Measurements from ENCODE around the gene NBPF14.
A peak's percentile ranks its signal among the peaks of the same experiment; 100 is the strongest.
"Not testable (repeated sequence)": the region's sequence is repeated elsewhere in the genome, so short reads cannot be mapped to it uniquely, and the experiment has no call there.

NBPF14 gene

GRCh38 chr1:148595911-148596310 lies at the start of gene NBPF14:
TSS of gene NBPF14 (minus strand) at chr1:148596011. CDS start at chr1:148595717, 294 bp downstream.
- DNase-seq (ENCODE audit: low read depth): not testable (repeated sequence)

GRCh38 chr1:148625451-148625850 lies 29.6 kb upstream of the NBPF14 start:
- DNase-seq (ENCODE audit: low read depth): not testable (repeated sequence)

GRCh38 chr1:148618216-148618615 lies 22.4 kb upstream of the NBPF14 start:
- not testable (repeated sequence) for DNase-seq (ENCODE audit: low read depth)

GRCh38 chr1:148605266-148605665 lies 9.5 kb upstream of the NBPF14 start:
- DNase-seq (ENCODE audit: low read depth): not testable (repeated sequence)

- DNase-seq (ENCODE audit: low read depth): not testable (repeated sequence)
These were observed 451 bp downstream of the NBPF14 start for GRCh38 chr1:148595360-148595759.

- not testable (repeated sequence) for DNase-seq (ENCODE audit: low read depth)
These were observed 4.7 kb downstream of the NBPF14 start for GRCh38 chr1:148591098-148591497.

GRCh38 chr1:148532158-148532557 lies 63.7 kb downstream of the NBPF14 start:
- DNase-seq (ENCODE audit: low read depth): not testable (repeated sequence)

- DNase-seq (ENCODE audit: low read depth): peak; percentile 67
These were observed 66.7 kb downstream of the NBPF14 start for GRCh38 chr1:148529101-148529567.

- DNase-seq (ENCODE audit: low read depth): not testable (repeated sequence)
These were observed 67.2 kb downstream of the NBPF14 start for GRCh38 chr1:148528591-148528990.

- DNase-seq (ENCODE audit: low read depth): not testable (repeated sequence)
These were observed 69.2 kb downstream of the NBPF14 start for GRCh38 chr1:148526587-148526986.

GRCh38 chr1:148523205-148524144 lies 72.3 kb downstream of the NBPF14 start:
- not testable (repeated sequence) for DNase-seq (ENCODE audit: low read depth)

- peak; percentile 89 for DNase-seq (ENCODE audit: low read depth)
These were observed 73.1 kb downstream of the NBPF14 start for GRCh38 chr1:148522561-148523204.

- peak; percentile 77 for DNase-seq (ENCODE audit: low read depth)
These were observed 73.7 kb downstream of the NBPF14 start for GRCh38 chr1:148522072-148522471.

GRCh38 chr1:148514310-148514709 lies 81.5 kb downstream of the NBPF14 start:
- not testable (repeated sequence) for DNase-seq (ENCODE audit: low read depth)

GRCh38 chr1:148512571-148513184 lies 83.1 kb downstream of the NBPF14 start:
- not testable (repeated sequence) for DNase-seq (ENCODE audit: low read depth)

GRCh38 chr1:148493933-148494332 lies 101.9 kb downstream of the NBPF14 start:
- not testable (repeated sequence) for DNase-seq (ENCODE audit: low read depth)

- not testable (repeated sequence) for DNase-seq (ENCODE audit: low read depth)
These were observed 112.8 kb downstream of the NBPF14 start, which contains the start of gene PPIAL4G for GRCh38 chr1:148483029-148483428. TSS of gene PPIAL4G (minus strand) at chr1:148483302. CDS start at chr1:148483252, 50 bp downstream.

Measured in activated T-cell treated with anti-CD3 and anti-CD28 coated beads for 24 hours (primary cell).